ENCODE results near the gene STMND1. TPM values are rescaled to one million over a fixed set of nuclear protein-coding genes. Genes with fewer than 3 reads are reported as not detected.

STMND1 gene
- total RNA-seq, 1 experiment from 2014 or later: not detected

GRCh38 chr6:17054647-17055046 is 47.2 kb upstream of the STMND1 start:
- Histone ChIP-seq H2BK12ac (ENCODE audit: insufficient read length, low read depth, low read length) (no peak overlapping the region), H3K9me3 (ENCODE audit: control insufficient read depth, low read depth, low read length) (no peaks in the 10 kb centered on the region), H4K5ac (ENCODE audit: insufficient read length, low read depth, low read length) (no peak overlapping the region), H3T11ph (ENCODE audit: low read length) (no peak overlapping the region), H3K4me1 (ENCODE audit: insufficient read depth, low read length) (no peaks in the 10 kb centered on the region), H3K14ac (ENCODE audit: insufficient read depth, low read length) (no peak overlapping the region), H3K23me2 (ENCODE audit: insufficient read length, low read depth, low read length, poor library complexity, severe bottlenecking) (no peaks in the 10 kb centered on the region), H3K18ac (ENCODE audit: insufficient read length, low read depth, low read length) (no peak overlapping the region), H2BK20ac (ENCODE audit: low read depth, low read length, poor library complexity, severe bottlenecking) (no peak overlapping the region), H4K8ac (replicated peaks; ENCODE audit: insufficient read length, low read depth, low read length) (no peak overlapping the region), H2AFZ (ENCODE audit: low read length) (no peak overlapping the region), H3K56ac (ENCODE audit: insufficient read length, low read depth, low read length) (no peak overlapping the region), H3K4me2 (ENCODE audit: insufficient read depth, insufficient read length, low read length) (no peak overlapping the region), H2AK5ac (ENCODE audit: insufficient read length, low read length) (no peak overlapping the region), H2BK15ac (ENCODE audit: low read depth, low read length) (no peak overlapping the region), H3K79me1 (ENCODE audit: insufficient read depth, low read depth, low read length, poor library complexity, severe bottlenecking) (no peaks in the 10 kb centered on the region), H3K23ac (ENCODE audit: insufficient read length, low read depth, low read length) (no peak overlapping the region), H4K91ac (ENCODE audit: insufficient read length, low read depth, low read length) (no peak overlapping the region), H3K79me2 (ENCODE audit: insufficient read depth, low read length) (no peaks in the 10 kb centered on the region), H3K4ac (ENCODE audit: low read depth, low read length) (no peak overlapping the region), H4K20me1 (ENCODE audit: control insufficient read depth, insufficient read depth, insufficient read length) (no peaks in the 10 kb centered on the region), H3K27ac (ENCODE audit: insufficient read length, low read depth, low read length) (no peak overlapping the region), H3K9ac (ENCODE audit: extremely low read depth, insufficient read length, low read length) (no peak overlapping the region), H3K27me3 (ENCODE audit: insufficient read depth, low read length) (no peaks in the 10 kb centered on the region), H2BK120ac (ENCODE audit: low read depth, low read length, poor library complexity, severe bottlenecking) (no peak overlapping the region), H2BK5ac (ENCODE audit: insufficient read length, low read length) (no peak overlapping the region)
- Mint-ChIP-seq H3K27ac (no peak overlapping the region), H3K36me3 (ENCODE audit: insufficient read depth in 1 of 3, low read depth in 3 of 3) (no peaks in the 10 kb centered on the region), H3K4me1 (no peaks in the 10 kb centered on the region), H3K9me3 (no peaks in the 10 kb centered on the region), H3K27me3 (ENCODE audit: low read depth) (peaks cover 2% of the 10 kb centered on the region; the same call in 1 of the 2 replicates), H3K4me3 (no peak overlapping the region)
- no CpG with 5 or more reads among the region's 2 CpGs for WGBS (ENCODE audit: extremely low coverage, insufficient read length, low lambda C conversion rate)
- no peak for TF ChIP-seq CTCF (conservative IDR thresholded peaks at IDR 0.05)
- DNase-seq: no peak
